ENCODE data around the gene MRPS17. TPM values are rescaled to one million over a fixed set of nuclear protein-coding genes. Genes with fewer than 3 reads are reported as not detected.
A peak's percentile ranks its signal among the peaks of the same experiment; 100 is the strongest.
"Not testable (repeated sequence)": the region's sequence is repeated elsewhere in the genome, so short reads cannot be mapped to it uniquely, and the experiment has no call there.

Gene MRPS17
- 15.6 and 28.0 TPM in 2 replicates for total RNA-seq

- DNase-seq (ENCODE audit: low read depth): peak; percentile 87
Observed at GRCh38 chr7:55951637-55952351, at the start of gene MRPS17. Gene MRPS17, plus strand, starts transcription at chr7:55951877. Its CDS starts 1,319 bp downstream, at chr7:55953196.

- DNase-seq (ENCODE audit: low read depth): no peak
Observed at GRCh38 chr7:55903985-55904759, 47.5 kb upstream of the MRPS17 start.

GRCh38 chr7:55912748-55913158 lies 38.9 kb upstream of the MRPS17 start:
- no peak for DNase-seq (ENCODE audit: low read depth)

GRCh38 chr7:55917771-55918170 lies 33.9 kb upstream of the MRPS17 start:
- no peak for DNase-seq (ENCODE audit: low read depth)

- no peak for DNase-seq (ENCODE audit: low read depth)
Observed at GRCh38 chr7:55928006-55928767, 23.5 kb upstream of the MRPS17 start.

- DNase-seq (ENCODE audit: low read depth): no peak
Observed at GRCh38 chr7:55931421-55932151, 20.1 kb upstream of the MRPS17 start.

- DNase-seq (ENCODE audit: low read depth): no peak
Observed at GRCh38 chr7:55939514-55940123, 12.1 kb upstream of the MRPS17 start.

- DNase-seq (ENCODE audit: low read depth): no peak
Observed at GRCh38 chr7:55946545-55946944, 5.1 kb upstream of the MRPS17 start.

GRCh38 chr7:55952352-55952671 lies 635 bp downstream of the MRPS17 start:
- not testable (repeated sequence) for DNase-seq (ENCODE audit: low read depth)

- no peak for DNase-seq (ENCODE audit: low read depth)
Observed at GRCh38 chr7:55953707-55954475, 2.2 kb downstream of the MRPS17 start.

GRCh38 chr7:55957190-55957589 lies 5.5 kb downstream of the MRPS17 start:
- no peak for DNase-seq (ENCODE audit: low read depth)

- DNase-seq (ENCODE audit: low read depth): no peak
Observed at GRCh38 chr7:55962014-55962413, 10.3 kb downstream of the MRPS17 start.

- no peak for DNase-seq (ENCODE audit: low read depth)
Observed at GRCh38 chr7:55963584-55964168, 12.0 kb downstream of the MRPS17 start.

GRCh38 chr7:55964261-55965099 lies 12.8 kb downstream of the MRPS17 start, which contains the start of gene NIPSNAP2:
Gene NIPSNAP2, plus strand, starts transcription at chr7:55964585. Its CDS starts 25 bp downstream, at chr7:55964610.
- DNase-seq (ENCODE audit: low read depth): peak; percentile 6

- peak; percentile 37 for DNase-seq (ENCODE audit: low read depth)
Observed at GRCh38 chr7:55965100-55965470, 13.4 kb downstream of the MRPS17 start.

- no peak for DNase-seq (ENCODE audit: low read depth)
Observed at GRCh38 chr7:55965805-55966421, 14.2 kb downstream of the MRPS17 start.

GRCh38 chr7:55966851-55967250 lies 15.2 kb downstream of the MRPS17 start:
- no peak for DNase-seq (ENCODE audit: low read depth)

- DNase-seq (ENCODE audit: low read depth): no peak
Observed at GRCh38 chr7:55969391-55969790, 17.7 kb downstream of the MRPS17 start.

GRCh38 chr7:55970561-55970960 lies 18.9 kb downstream of the MRPS17 start:
- DNase-seq (ENCODE audit: low read depth): no peak

All from renal cortical epithelial cell (primary cell).